NCI-H82 treated with DMSO at 0.1 percent for 48 hours (cell line): ENCODE data around the gene SP8.
"Not testable (repeated sequence)": the region's sequence is repeated elsewhere in the genome, so short reads cannot be mapped to it uniquely, and the experiment has no call there.

ENCODE experiments used
- DNase-seq: peaks from one replicate; lab custom pipeline; 2025; ENCODE audit not compliant: unreplicated experiment; lab: John Stamatoyannopoulos, UW

The SP8 gene

GRCh38 chr7:20786779-20787659, at the start of gene SP8:
Gene SP8 (minus strand): TSS chr7:20786886. CDS start chr7:20786798, 88 bp downstream.
- no peak for DNase-seq

DNA sequence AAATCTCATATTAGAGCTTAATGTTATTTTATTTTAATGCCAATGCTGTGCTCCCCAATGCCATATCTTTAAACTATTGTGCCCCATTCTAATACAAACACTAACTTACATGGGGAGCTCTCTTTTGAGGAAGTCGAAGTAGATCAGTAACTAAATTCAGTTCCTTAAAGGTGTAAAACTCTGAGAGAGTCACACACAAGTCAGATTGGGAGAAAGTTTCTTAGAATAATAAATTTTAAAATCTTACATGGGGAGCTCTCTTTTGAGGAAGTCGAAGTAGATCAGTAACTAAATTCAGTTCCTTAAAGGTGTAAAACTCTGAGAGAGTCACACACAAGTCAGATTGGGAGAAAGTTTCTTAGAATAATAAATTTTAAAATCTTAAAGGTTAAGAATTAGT, 49.7 kb upstream of the SP8 start:
- DNase-seq: not testable (repeated sequence)

GRCh38 chr7:20835111-20835750, 48.5 kb upstream of the SP8 start:
- DNase-seq: no peak

DNA sequence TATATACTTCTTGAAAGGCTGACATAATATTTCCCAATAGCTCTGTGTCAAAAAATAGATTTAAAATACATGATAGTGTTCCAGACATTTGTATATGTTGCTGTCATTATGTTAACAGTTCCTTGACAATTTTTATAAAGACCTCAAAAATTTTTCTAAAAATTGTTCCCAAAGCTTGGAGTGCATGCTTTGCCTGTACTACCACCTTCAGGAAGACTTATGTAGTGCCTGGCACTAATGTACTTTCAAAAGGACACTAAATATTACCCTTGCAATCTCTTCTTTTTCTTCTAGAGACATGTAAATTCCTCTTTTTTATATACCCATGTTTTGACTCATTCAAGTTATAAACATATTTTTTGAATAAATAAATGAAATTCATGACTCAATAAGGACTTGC, 48.0 kb upstream of the SP8 start:
- DNase-seq: no peak

DNA sequence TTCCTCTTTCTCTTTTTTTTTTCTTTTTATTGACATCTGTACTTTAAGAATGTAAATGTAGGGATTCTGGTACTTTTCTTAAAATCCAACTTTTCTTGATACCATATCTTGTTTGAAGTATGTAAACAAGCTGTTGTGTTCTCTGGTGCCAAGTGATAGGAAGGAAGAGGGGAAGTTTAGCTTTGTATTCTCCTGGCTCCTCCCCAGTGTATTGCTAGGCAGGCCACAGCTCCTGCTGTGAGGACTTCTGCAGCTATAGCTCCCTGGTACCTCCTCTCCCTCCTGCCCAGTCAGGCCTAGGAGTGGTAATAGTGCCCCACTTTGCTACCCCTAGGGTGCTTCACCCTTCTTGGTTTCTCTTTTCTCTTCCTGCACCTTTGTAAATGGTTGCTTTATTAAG, 45.3 kb upstream of the SP8 start:
- no peak for DNase-seq

- no peak for DNase-seq
Measured at GRCh38 chr7:20831451-20831850, 44.8 kb upstream of the SP8 start.

GRCh38 chr7:20828947-20829346, 42.3 kb upstream of the SP8 start:
- DNase-seq: no peak

DNA sequence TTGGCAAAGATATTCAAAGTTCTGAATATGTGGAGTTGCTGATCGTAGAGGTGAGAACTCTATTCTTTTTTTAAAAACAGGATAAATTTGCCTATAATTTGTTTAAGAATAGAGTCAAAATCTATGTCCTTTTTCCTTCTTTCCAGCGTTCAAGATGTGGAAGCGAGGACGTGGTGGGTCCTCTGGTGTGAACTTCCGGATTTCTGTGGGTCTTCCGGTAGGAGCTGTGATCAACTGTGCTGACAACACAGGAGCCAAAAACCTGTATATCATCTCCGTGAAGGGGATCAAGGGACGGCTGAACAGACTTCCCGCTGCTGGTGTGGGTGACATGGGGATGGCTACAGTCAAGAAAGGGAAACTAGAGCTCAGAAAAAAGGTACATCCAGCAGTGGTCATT, 40.5 kb upstream of the SP8 start:
- no peak for DNase-seq

DNA sequence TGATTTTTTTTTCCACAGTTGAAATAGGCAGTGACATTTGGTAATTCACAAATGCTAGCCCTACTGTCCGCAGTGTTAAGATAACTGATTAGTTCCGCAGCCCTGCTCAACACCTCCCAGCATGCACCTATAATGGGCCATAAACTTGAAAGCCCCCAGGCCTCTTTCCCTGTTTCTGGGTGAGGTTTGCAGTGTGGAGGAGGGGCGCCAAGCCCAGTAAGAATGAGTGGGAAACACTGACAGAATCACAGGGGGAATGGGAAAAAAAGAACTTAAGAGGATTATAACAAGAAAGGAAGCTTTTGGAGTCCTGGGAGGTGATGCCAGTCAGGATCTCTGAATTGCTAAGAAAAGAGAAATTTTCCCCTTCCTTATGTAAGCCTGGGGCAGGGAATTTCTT, 39.6 kb upstream of the SP8 start:
- no peak for DNase-seq

- no peak for DNase-seq
Measured at GRCh38 chr7:20825555-20825954, 38.9 kb upstream of the SP8 start.

DNA sequence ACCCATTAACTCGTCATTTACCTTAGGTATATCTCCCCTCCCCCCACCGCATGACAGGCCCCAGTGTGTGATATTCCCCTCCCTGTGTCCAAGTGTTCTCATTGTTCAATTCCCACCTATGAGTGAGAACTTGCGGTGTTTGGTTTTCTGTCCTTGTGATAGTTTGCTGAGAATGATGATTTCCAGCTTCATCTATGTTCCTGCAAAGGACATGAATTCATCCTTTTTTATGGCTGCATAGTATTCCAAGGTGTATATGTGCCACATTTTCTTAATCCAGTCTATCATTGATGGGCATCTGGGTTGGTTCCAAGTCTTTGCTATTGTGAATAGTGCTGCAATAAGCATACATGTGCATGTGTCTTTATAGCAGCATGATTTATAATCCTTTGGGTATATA, 34.7 kb upstream of the SP8 start:
- not testable (repeated sequence) for DNase-seq

DNA sequence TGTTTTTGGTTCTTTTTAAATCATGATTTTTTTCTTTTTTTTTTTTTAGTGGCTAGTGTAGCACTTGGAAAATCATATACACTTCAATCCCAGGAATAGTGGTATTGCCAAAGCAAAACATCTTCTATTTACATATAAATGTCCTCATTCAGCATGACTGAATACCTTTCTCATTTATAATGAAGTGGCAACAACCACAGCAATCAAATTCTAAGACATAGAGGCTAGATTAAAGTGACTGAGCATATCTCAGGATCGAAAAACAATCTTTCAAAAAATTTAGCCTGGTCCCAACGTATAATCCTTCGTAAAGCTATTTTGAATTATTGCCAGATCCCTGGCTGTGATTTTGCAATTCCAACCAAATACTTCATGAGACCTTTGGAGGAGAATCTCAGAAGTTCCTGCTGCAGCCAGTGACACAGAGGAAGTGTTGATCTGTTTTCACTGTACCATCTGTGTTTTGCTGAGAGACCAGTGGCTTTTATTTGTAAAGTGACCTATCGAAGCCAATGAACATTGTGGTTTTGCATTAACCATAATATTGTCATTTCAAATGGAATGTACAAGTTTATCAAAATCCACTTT, 29.8 kb upstream of the SP8 start:
- no peak for DNase-seq

DNA sequence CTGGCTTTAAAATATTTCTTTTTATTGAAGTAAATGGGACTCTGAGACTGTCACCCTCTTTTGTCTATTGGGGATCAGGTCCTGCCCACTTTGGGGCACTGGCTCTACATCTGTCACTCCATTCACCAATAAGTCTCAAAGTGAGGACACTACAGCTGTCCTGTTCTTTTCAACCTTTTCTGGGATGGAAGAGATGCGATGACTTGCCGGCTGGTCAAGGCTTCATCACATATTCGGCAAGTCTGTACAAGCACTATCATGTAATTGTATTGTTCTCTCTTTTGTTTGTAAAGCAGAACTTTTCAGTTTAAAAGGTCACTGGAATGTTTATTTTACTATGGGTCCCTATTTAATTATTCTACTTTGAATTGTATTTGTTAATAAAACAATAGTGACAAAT, 17.7 kb upstream of the SP8 start:
- no peak for DNase-seq

DNA sequence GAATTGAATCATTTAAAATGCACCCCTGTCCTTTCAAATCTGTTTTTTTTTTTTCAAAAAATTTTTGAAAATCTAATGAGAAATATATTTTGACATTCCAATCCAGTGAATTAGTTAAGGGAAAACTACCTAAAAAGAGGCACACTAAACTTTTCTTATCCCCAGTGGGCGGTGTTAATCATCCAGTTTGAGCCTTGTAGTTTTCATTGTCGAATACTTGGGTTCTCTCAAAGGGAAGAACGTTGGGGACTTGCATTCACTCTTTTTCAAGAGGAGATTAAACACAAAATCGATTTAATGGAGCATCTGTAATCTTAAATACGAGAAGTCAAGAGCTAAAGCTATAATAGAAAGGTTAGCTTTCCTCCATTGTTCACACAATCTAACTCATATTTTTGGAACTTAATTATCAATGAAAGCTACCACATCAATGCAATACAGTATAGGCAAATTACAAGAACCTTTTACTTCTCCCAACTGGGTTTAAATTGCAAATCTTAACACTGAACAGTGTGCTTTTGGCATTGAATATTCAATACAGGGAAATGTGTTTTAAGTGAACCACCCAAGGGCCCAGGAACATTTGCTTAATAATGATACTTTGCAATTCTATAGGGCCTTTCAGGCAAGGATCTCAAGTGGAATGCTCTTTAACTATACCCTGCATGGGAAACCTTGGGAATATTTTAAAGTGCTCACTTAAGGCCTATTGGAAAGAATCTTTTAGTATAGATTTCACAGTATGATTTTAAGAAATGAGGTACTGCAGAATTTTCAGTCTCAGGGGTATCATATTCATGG, 13.1 kb upstream of the SP8 start:
- no peak for DNase-seq

DNA sequence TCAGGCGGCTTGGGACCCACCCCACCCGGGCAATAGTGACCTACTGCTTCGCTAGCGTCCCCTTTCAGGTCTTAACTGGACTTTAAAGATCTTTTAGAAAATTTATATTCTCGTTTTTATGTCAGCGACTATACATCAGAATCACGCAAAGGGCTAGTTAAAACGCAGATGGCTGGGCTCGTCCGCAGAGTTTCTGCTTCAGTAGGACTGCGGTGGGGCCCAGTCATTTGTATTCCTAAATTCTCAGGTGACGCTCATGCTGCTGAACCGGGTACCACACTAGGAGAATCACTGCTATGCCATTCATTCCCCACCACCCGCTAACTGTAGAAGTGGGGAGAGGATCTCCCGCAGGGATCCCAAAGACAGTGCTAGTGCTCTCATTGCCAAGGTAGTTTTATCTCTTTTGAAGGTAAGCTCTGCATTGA, 12.0 kb upstream of the SP8 start:
- DNase-seq: no peak

- no peak for DNase-seq
Measured at GRCh38 chr7:20798081-20798693, 11.5 kb upstream of the SP8 start.

GRCh38 chr7:20797462-20798080, 10.9 kb upstream of the SP8 start:
- no peak for DNase-seq

GRCh38 chr7:20797042-20797461, 10.4 kb upstream of the SP8 start:
- no peak for DNase-seq

DNA sequence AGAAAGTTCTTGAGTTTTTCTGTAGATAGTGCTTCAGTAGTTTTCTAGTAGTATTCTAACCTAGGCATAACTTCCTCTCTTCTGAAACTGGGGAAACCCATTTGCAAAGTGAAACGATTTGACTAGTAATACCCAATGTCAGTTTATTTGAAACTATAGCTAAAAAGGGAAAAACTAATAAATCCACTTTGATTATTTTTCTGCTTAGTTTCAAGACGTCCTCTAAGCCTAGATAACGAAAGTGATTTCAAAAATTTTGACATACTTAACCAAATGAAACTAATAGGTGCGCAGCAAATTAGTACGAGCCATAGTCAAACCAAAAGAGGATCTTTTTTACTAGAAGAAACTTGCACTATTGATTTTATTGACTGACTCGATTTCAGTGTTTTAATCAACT, 9.8 kb upstream of the SP8 start:
- no peak for DNase-seq

- DNase-seq: no peak
Measured at GRCh38 chr7:20795881-20796280, 9.2 kb upstream of the SP8 start.
